Stimulated activated CD4-positive, alpha-beta T cell treated with anti-CD3 and anti-CD28 coated beads, Interleukin-1b, Interleukin-23, amount 100 ng/mL, for 24 hours (primary cell): ENCODE results near the gene NUCB1.
"Not testable (repeated sequence)": the region's sequence is repeated elsewhere in the genome, so short reads cannot be mapped to it uniquely, and the experiment has no call there.

Experiments
- DNase-seq, 4 experiments: peaks; one replicate each; pipeline ENCODE4 v3.0.0-alpha.2; 2020; ENCODE audit warnings: low read depth in 4 of 4, low spot score in 1 of 4

NUCB1 gene

DNA sequence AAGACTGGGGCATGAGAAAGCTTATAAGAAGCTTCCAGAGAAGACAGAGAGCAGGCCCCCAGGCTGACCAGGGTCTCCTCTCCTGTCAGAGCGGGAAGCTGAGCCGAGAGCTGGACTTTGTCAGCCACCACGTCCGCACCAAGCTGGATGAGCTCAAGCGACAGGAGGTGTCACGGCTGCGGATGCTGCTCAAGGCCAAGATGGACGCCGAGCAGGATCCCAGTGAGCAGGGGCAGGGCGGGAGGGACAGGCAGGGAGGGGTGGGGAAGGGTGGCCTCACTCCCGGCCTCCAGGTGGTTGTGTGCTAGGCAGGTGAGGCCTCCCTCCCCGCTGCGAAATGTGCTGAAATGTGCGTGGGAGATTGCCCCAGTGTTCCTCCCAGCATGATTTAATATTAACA lies 5.6 kb downstream of the NUCB1 start:
- no peak for DNase-seq

DNA sequence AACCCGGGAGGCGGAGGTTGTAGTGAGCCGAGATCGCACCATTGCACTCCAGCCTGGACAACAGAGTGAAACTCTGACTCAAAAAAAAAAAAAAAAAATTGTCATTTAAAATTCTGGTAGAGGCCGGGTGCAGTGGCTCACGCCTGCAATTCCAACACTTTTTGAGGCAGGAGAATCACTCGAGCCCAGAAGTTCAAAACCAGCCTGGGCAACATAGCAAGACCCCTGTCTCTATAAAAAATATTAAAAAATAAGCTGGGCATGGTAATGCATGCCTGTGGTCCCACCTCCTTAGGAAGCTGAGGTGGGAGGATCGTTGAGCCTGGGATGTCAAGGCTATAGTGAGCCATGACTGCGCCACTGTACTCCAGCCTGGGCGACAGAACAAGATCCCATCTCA lies 6.2 kb downstream of the NUCB1 start:
- no peak for DNase-seq

- no peak for DNase-seq
These were observed 7.6 kb downstream of the NUCB1 start for GRCh38 chr19:48907671-48908070.

DNA sequence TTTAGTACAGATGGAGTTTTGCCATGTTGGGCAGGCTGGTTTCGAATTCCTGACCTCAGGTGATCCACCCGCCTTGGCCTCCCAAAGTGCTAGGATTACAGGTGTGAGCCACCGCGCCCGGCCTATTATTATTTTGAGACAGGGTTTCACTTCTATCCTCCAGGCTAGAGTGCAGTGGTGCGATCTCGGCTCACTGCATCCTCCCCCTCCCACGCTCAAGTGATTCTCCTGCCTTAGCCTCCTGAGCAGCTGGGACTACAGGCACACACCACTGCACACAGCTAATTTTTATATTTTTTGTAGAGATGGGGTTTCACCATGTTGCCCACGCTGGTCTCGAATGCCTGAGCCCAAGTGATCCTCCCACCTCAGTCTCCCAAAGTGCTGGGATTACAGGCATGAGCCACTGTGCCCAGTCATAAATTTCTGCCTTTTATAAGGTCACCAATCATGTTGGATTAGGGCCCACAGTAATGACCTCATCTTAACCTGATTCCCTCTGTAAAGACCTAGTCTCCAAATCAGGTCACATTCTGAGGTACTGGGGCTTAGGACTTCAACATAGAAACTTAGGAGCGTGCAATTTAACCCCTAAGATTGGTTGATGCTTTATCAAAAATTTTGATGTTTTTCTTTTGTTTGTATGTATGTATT lies 9.4 kb downstream of the NUCB1 start:
- not testable (repeated sequence) for DNase-seq

- no peak for DNase-seq
These were observed 10.7 kb downstream of the NUCB1 start for GRCh38 chr19:48910803-48911202.

DNA sequence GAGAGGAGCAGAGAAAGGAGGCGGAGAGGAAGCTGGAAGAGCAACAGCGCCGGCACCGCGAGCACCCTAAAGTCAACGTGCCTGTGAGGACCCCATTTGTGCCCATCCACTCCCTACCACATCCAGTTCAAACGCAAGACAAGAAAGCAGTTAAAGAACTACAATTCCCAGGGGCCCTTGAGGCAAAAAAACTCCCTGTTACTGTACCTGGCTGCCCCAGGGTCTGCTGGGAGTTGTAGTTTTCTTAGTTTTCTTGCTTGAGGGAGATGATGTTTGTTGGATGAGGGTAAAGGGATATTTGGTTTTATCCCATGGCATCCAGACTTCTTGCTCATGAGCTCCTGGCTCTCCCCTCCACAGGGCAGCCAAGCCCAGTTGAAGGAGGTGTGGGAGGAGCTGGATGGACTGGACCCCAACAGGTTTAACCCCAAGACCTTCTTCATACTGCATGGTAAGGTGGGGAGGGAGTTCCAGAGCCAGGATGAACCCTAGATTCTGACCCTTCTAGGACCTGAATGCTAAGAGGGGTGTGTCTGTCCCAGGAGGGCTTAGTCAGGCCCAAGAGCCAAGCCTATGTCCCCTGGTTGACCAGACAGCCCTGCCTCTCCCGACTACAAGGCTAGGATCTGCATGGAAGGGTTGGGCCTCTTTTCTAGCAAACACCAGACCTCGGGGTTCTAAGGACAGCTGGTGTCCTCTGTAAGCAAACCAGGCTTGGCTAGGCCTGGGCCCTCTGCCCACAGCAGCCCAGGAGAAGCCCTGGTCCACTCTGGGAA lies 13.2 kb downstream of the NUCB1 start:
- DNase-seq: no peak

- no peak for DNase-seq
These were observed 14.1 kb downstream of the NUCB1 start for GRCh38 chr19:48914181-48914580.

DNA sequence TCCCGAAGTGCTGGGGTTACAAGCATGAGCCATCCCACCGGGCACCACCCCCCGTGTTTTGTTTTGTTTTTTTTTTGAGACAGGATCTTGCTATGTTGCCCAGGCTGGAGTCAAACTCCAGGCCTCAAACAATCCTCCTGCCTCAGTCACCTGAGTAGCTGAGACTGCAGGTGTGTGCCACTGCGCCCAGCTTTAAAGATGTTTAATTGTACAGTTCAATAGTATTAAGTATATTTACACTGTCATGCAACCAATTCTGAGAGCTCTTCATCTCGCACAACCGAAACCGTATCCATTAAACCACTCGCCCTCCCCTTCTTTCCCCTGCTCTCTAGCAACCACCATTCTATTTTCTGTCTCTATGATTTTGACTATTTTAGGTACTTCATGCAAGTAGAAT lies 15.6 kb downstream of the NUCB1 start:
- DNase-seq: no peak

GRCh38 chr19:48918071-48918470 lies 18.0 kb downstream of the NUCB1 start:
- no peak for DNase-seq

DNA sequence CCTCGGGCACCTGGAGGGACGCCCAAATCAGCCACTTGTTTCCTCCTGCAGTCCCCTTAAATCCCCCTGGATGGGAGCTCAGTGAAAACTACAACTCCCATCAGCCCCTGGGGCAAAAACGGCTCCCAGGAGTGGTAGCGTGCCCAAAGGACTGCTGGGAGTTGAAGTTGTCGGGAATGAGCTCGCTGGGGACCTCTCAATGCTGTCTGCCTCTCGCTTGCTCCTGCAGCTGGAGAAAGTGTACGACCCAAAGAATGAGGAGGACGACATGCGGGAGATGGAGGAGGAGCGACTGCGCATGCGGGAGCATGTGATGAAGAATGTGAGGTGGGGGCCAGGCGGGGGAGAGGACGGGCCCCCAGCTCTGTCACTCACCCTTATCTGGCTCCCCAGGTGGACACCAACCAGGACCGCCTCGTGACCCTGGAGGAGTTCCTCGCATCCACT lies 18.7 kb downstream of the NUCB1 start:
- no peak for DNase-seq

GRCh38 chr19:48919271-48919670 lies 19.2 kb downstream of the NUCB1 start:
- not testable (repeated sequence) for DNase-seq

GRCh38 chr19:48920949-48921348 lies 20.8 kb downstream of the NUCB1 start:
- no peak for DNase-seq

DNA sequence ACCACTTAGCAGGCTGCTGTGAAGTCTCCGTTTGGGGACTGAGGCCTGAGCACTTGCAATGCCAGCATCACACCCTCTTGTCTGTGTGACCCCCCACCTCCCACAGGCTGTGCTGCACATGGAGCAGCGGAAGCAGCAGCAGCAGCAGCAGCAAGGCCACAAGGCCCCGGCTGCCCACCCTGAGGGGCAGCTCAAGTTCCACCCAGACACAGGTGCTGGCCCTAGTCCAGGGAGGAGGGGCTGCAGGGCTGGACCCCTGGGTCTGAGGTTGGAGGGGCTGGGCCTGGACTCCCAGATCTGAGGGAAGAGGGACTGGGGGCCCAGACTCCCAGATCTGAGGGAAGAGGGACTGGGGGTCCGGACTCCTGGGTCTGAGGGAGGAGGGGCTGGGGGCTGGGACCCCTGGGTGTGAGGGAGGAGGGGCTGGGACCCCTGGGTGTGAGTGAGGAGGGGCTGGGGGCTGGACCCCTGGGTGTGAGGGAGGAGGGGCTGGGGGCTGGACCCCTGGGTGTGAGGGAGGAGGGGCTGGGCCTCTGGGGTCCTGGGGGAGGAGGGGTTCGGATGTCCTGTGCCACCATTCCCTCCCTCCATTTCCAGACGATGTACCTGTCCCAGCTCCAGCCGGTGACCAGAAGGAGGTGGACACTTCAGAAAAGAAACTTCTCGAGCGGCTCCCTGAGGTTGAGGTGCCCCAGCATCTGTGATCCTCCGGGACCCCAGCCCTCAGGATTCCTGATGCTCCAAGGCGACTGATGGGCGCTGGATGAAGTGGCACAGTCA lies 21.8 kb downstream of the NUCB1 start:
- no peak for DNase-seq

DNA sequence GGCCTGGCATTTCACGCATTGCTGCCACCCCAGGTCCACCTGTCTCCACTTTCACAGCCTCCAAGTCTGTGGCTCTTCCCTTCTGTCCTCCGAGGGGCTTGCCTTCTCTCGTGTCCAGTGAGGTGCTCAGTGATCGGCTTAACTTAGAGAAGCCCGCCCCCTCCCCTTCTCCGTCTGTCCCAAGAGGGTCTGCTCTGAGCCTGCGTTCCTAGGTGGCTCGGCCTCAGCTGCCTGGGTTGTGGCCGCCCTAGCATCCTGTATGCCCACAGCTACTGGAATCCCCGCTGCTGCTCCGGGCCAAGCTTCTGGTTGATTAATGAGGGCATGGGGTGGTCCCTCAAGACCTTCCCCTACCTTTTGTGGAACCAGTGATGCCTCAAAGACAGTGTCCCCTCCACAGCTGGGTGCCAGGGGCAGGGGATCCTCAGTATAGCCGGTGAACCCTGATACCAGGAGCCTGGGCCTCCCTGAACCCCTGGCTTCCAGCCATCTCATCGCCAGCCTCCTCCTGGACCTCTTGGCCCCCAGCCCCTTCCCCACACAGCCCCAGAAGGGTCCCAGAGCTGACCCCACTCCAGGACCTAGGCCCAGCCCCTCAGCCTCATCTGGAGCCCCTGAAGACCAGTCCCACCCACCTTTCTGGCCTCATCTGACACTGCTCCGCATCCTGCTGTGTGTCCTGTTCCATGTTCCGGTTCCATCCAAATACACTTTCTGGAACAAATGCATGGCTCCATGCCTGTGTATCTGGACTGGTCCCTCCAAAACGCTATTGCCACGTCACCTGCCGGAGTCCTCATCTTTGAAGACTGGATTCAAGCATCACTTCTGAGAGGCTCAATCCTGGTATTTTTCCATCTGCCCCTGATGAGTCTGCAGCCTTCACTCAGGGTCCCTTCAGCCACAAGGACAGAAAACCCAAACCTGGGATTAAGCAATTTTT lies 22.7 kb downstream of the NUCB1 start:
- DNase-seq: no peak

DNA sequence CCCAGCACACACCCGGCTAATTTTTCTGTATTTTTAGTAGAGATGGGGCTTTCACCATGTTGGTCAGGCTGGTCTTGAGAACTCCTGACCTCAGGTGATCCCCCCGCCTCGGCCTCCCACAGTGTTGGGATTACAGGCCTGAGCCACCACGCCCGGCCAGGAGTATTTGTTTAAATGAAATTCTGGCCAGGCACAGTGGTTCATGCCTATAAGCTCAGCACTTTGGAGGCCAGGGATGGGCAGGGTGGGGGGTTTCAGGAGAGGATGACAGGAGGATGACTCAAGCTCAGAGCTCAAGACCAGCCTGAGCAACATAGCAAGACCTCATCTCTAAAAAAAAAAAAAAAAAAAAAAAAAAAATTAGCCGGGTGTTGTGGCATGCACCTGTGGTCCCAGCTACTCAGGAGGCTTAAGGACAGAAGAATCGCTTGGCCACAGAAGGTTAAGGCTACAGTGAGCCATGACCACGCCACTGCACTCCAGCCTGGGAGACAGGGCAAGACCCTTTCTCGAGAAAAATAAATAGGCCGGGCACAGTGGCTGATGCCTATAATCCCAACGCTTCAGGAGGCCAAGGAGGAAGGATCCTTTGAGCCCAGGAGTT lies 25.2 kb downstream of the NUCB1 start:
- DNase-seq: no peak

GRCh38 chr19:48925890-48926289 lies 25.8 kb downstream of the NUCB1 start:
- DNase-seq: not testable (repeated sequence)

DNA sequence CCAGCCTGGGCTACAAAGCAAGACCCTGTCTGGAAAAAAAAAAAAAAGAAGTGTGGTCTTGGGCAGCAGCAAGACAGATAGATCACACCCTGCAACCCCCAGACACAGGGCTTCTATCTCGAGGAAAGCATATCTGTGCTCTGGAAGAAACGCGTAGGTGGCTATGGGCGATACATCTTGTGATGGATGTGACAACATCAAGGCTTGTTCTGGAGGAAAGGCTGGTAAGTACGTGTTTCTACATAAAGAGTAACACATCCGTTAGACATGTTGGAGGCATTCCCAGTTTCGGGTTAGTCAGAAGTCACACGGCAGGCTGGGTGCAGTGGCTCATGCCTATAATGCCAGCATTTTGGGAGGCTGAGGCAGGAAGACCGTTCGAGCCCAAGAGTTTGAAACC lies 26.8 kb downstream of the NUCB1 start:
- no peak for DNase-seq

- DNase-seq: not testable (repeated sequence)
These were observed 27.6 kb downstream of the NUCB1 start for GRCh38 chr19:48927692-48928091.

DNA sequence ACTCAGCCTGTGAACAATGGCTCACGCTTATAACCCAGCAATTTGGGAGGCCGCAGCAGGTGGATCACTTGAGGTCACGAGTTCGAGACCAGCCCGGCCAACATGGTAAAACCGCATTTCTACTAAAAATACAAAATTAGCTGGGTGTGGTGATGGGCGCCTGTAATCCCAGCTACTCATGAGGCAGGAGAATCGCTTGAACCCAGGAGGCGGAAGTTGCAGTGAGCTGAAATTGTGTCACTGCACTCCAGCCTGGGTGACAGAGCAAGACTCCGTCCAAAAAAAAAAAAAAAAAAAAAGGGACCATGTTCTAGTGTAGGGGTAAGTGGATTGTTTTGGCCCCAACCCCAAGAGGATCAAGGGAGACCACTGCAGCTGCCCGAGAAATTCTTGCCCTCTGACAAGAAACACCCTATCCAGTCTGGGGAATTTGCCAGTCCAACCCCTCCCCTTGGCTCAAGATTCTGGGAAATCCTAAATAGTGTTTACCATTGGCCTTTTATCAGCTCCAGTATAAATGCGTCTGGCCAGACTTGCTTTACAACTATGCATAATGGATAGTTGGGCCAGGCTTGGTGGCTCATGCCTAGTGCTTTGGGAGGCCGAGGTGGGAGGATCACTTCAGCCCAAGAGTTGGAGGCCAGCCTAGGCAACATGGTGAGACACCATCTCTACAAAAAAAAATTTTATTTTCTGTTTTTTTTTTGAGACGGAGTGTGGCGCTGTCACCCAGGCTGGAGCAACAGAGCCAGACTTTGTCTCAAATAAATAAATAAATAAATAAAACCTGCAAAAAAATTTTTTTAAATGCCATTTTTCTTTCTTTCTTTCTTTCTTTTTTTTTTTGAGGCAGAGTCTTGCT lies 28.3 kb downstream of the NUCB1 start:
- DNase-seq: no peak
